Right atrium auricular region (tissue), 2 donors: ENCODE measurements around the gene SEC11C. TPM values are rescaled to one million over a fixed set of nuclear protein-coding genes. Genes with fewer than 3 reads are reported as not detected.

Source experiments
- DNase-seq: peaks from one replicate; pipeline ENCODE4 v3.0.0-alpha.2; 2019; ENCODE audit warnings: low spot score
- H3K27ac ChIP-seq, 2 donors: fragments of 200-600 bp; sonication (generic); 1 replicate in 1 of 2; 2 replicates in 1 of 2; pipeline ENCODE4 v1.5.1; 2016 to 2019
- H3K27me3 ChIP-seq, 2 donors: fragments of 200-600 bp; sonication (generic); one replicate each; pipeline versions ENCODE4 v1.5.1 to v1.6.0; 2017 to 2019
- H3K36me3 ChIP-seq: fragments of 200-600 bp; sonication (generic); one replicate; pipeline ENCODE4 v1.5.1; 2016
- H3K4me1 ChIP-seq, 2 donors: fragments of 200-600 bp; sonication (generic); one replicate each; pipeline versions ENCODE4 v1.5.1 to v1.6.0; 2017 to 2019
- H3K4me3 ChIP-seq, 2 donors: fragments of 200-600 bp; sonication (generic); 1 replicate in 1 of 2; 2 replicates in 1 of 2; pipeline ENCODE4 v1.5.1; 2017 to 2019; ENCODE audit warnings: mild to moderate bottlenecking in 1 of 2, moderate library complexity in 1 of 2
- H3K9me3 ChIP-seq, 2 donors: fragments of 200-600 bp; sonication (generic); one replicate each; pipeline ENCODE4 v1.5.1; 2019
- total RNA-seq, 2 donors: library from RNA; depleted of rRNA; stranded (reverse); fragments of >200 nt; gene quantifications; one replicate each; pipeline ENCODE4 v1.1.0, GENCODE V29; 2016
- TF ChIP-seq, protein P1 (sequence below), 2 donors: fragments of 200-600 bp; sonication (generic); IDR thresholded peaks; one replicate each; pipeline ENCODE4 v1.5.1; 2019; ENCODE audit warnings: antibody characterized with exemption in 2 of 2

Gene SEC11C
- total RNA-seq, result 10 to 100 TPM; 11.7 to 23.9 TPM

DNA sequence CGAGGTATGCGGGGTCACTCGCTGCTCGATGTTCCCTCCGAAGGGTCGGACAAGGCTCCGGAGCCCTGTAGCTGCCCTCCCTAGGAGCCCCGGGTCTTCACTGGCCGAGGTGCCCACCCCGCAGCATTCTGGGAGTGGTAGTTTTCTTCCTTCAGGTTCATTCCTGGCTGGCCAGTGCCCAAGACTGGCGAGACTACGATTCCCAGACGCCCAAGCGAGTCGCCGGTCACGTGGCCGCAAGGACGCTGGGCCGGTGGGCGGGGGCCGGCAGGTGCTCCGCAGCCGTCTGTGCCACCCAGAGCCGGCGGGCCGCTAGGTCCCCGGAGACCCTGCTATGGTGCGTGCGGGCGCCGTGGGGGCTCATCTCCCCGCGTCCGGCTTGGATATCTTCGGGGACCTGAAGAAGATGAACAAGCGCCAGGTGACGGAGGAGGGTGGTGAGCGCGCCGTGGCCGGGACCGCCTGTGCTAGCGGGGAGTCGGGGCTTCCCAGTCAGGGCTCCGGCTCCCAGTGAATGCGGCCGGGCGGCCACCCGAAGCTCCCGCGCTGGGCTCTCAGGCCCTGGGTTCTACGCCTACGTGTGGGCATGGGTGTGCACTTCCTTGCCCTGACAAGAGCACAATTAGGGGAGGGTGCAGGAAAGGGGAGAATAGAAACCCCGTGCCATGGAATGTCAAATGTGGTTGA lies at the start of gene SEC11C:
TSS of gene SEC11C (plus strand) at position 270 of the 687 bp plus-strand sequence. CDS start at position 335, 65 bp downstream.
- Histone ChIP-seq H3K4me1 (peaks cover 0 to 16% of the 10 kb centered on the region in 2 donors), H3K9me3 (no peaks in the 10 kb centered on the region), H3K36me3 (no peaks in the 10 kb centered on the region), H3K27me3 (no peaks in the 10 kb centered on the region), H3K27ac (peak within 1 kb of the TSS; percentile 80 to 84), H3K4me3 (peak within 1 kb of the TSS; percentile 54 to 82)
- DNase-seq, result peak; percentile 97
- TF ChIP-seq, protein P1, sequence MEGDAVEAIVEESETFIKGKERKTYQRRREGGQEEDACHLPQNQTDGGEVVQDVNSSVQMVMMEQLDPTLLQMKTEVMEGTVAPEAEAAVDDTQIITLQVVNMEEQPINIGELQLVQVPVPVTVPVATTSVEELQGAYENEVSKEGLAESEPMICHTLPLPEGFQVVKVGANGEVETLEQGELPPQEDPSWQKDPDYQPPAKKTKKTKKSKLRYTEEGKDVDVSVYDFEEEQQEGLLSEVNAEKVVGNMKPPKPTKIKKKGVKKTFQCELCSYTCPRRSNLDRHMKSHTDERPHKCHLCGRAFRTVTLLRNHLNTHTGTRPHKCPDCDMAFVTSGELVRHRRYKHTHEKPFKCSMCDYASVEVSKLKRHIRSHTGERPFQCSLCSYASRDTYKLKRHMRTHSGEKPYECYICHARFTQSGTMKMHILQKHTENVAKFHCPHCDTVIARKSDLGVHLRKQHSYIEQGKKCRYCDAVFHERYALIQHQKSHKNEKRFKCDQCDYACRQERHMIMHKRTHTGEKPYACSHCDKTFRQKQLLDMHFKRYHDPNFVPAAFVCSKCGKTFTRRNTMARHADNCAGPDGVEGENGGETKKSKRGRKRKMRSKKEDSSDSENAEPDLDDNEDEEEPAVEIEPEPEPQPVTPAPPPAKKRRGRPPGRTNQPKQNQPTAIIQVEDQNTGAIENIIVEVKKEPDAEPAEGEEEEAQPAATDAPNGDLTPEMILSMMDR (IDR thresholded peaks at IDR 0.05), result no peak

DNA sequence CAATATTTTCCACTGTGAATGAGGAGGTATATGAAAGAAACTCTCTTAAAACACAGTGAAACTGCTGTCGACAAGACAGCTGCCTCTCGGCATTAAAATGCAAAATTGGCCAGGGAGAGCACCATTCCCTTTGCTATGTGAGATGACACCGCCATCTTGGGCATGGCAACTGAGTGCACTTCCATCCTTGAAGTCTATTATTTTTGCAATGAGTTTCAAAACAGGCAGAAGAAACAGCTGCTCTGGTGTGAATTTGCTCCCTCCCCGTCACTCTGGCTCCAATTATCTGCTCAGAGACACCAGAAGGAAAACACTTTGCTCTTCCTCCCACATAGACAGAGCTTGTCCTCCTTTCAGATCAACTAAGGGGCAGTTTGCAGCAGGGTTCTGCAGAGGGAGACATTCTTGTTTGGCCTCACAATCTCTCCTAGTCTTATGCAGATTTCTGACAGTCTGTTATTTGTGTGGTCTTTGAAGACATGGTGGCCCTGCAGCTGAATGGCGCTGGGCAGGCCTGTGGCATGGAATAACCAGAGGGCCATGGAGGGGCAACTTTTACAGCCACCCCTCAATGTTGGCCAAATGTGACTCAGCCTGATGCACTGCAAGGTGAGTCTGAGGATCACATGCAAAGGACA lies 48.6 kb upstream of the SEC11C start:
- TF ChIP-seq, protein P1 (IDR thresholded peaks at IDR 0.05), result no peak
- H3K27ac ChIP-seq, result no peak overlapping the region
- H3K27me3 ChIP-seq, result no peaks in the 10 kb centered on the region
- DNase-seq, result no peak
- no peaks in the 10 kb centered on the region for H3K4me1 ChIP-seq
- no peak overlapping the region for H3K4me3 ChIP-seq
- no peaks in the 10 kb centered on the region for H3K9me3 ChIP-seq
- H3K36me3 ChIP-seq, result no peaks in the 10 kb centered on the region

DNA sequence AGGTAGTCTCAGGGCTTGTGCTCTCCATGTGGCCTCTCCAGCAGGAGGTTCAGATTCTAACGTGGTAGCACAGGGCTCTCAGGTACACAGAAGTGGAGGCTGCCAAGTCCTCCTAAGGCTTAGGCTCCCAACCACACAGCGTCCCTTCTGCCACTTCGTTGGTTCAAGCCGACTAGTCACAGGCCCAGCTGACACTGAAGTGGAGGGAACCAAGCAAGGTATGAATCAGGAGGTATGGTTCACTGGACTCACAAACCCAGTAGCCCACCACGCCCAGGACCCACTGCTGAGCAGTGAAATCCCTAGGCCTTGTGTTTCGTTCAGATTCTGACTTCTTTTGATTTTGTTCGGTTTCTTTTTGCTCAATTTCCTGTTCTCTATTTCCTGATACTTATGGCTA lies 46.0 kb upstream of the SEC11C start:
- Histone ChIP-seq H3K27me3 (no peaks in the 10 kb centered on the region), H3K27ac (no peak overlapping the region), H3K9me3 (no peaks in the 10 kb centered on the region), H3K4me3 (no peak overlapping the region), H3K4me1 (no peaks in the 10 kb centered on the region), H3K36me3 (no peaks in the 10 kb centered on the region)
- TF ChIP-seq, protein P1 (IDR thresholded peaks at IDR 0.05), result no peak
- no peak for DNase-seq

DNA sequence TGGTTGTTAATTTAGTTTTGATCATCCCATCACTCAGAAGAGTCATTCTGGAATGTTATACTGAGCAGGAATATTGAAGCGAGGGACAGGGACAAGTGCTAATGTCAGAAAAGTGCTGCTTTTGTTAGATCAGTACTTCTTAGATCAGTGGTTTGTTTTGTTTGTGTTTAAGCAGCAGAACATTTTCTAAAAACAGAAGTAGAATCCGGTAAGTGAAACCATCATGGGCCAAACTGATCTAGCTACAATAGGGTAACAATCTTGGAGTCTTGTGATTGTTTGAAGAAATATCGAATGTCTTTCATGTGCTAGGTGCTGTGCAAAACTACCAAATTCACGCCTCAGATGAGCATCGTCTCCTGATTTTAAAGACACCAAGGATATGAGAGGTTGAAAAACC lies 45.1 kb upstream of the SEC11C start:
- no peak for DNase-seq
- no peaks in the 10 kb centered on the region for H3K9me3 ChIP-seq
- no peaks in the 10 kb centered on the region for H3K36me3 ChIP-seq
- no peaks in the 10 kb centered on the region for H3K4me1 ChIP-seq
- H3K4me3 ChIP-seq, result no peak overlapping the region
- TF ChIP-seq, protein P1 (IDR thresholded peaks at IDR 0.05), result no peak
- no peaks in the 10 kb centered on the region for H3K27me3 ChIP-seq
- no peak overlapping the region for H3K27ac ChIP-seq

DNA sequence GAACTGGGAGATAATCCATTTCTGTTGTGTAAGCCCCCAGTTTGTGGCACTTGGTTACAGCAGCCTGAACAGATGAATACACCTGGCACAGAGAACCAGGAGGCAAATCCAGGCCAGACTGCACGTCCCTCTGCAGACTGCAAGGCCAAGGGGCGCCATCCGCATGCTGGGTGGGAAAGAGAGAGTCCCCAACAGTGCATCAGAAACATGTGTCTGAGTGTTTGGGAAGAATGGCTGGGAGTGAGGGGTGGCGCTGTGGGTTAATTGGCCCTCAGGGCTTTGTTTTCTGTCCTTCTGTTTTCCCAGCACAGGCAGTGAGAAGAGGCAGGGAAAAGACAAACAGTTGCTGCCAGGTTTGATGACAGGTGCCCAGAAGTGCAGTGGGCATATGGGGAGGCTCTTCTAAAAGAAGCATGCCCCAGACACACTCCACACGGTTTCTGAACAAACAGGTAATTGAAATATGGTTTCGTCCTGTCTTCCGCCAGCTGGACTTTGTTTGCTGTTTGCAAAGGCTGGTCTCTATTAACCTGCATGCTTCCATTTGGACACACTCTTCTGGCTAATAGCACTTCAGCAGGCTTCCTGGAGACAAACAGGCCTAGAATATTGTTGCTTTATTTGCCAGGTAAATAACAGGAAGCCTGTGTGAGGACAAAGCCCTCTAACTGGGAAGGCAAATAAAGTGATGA lies 43.4 kb upstream of the SEC11C start:
- no peaks in the 10 kb centered on the region for H3K27me3 ChIP-seq
- TF ChIP-seq, protein P1 (IDR thresholded peaks at IDR 0.05), result no peak
- no peaks in the 10 kb centered on the region for H3K36me3 ChIP-seq
- H3K27ac ChIP-seq, result no peak overlapping the region
- no peaks in the 10 kb centered on the region for H3K9me3 ChIP-seq
- H3K4me3 ChIP-seq, result no peak overlapping the region
- H3K4me1 ChIP-seq, result no peaks in the 10 kb centered on the region
- DNase-seq, result no peak
